Measurements from ENCODE around the gene LDLRAD3. TPM values are rescaled to one million over a fixed set of nuclear protein-coding genes. Genes with fewer than 3 reads are reported as not detected.

LDLRAD3 gene
- polyA plus RNA-seq, 1 donor (not counting 4 experiments of a cell fraction or from before 2014, with no cell fraction given): 13.1 TPM

DNA sequence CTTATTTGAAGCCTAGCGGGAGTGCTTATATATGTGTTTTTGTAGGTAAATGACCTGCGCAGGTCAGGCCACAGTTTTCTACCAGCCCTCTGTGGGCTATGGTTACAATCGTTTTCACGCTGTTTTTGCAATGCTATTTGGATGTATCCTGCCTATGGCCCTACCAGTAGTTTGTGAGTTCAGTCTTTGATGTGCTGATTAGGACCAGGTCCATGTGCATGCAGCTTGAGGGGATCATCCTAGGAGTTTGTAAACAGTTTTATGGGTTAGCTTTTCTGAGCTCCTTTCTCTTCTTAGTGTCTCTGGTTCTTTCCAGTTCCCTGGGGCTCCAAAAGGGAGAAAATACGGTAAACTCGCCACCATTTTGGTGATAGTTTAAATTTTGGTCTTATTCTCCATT lies 142.5 kb downstream of the LDLRAD3 start:
- dilution Hi-C loops (cut with MboI; ENCODE audit: extremely low pct_ligation_motif_present, low sequenced_read_pairs): no loop called here

DNA sequence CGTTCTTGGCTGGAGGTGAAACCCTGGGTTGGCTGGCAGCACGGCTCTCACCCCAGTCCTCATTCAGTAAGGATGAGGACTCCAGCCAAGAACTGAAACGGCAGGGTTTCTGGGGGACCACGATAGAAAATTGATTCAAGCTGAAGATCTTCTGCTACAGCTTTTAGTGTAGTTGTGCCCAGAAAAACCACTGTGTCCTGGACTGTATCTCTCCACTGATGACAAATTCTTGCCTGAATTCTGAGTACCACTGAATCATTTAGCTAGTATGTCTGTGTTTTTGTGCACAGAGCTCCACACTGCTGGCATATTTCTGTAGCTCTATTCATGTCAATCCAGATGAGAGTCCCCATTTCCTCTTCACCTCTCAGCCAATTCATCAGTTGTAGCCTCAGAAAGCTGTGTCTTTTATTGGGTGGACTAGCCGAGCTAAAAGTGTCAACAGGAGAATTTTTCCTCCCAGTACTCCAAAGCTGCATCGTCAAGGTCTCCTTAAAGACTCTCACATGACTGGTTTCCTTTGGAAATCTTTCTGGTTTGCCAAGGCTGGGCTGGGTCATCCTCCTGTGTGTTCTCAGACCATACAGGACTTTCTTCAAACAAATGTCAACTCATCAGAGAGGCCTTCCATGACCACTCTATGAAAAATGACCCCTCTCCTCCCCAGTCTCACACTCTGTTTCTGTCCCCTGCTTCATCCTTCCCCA lies 144.6 kb downstream of the LDLRAD3 start:
- no peak overlapping the region for H3K27ac ChIP-seq (ENCODE audit: control insufficient read depth, insufficient read depth, low read length)
- DNase-seq (ENCODE audit: low read depth, low spot score): no peak
- dilution Hi-C loops (cut with MboI; ENCODE audit: extremely low pct_ligation_motif_present, low sequenced_read_pairs): no loop called here
- H4K20me1 ChIP-seq (ENCODE audit: control insufficient read depth, extremely low read depth, insufficient read depth, low read length): no peaks in the 10 kb centered on the region
- H3K9me3 ChIP-seq (ENCODE audit: control insufficient read depth, low read depth, low read length): no peaks in the 10 kb centered on the region
- H3K9ac ChIP-seq (ENCODE audit: control insufficient read depth, extremely low read depth, insufficient read depth, low read length): no peak overlapping the region
- H3K9me1 ChIP-seq (ENCODE audit: control insufficient read depth, extremely low read depth, insufficient read depth, low read length): no peaks in the 10 kb centered on the region
- no peak overlapping the region for H3K4me3 ChIP-seq (ENCODE audit: control insufficient read depth in 2 of 3, extremely low read depth in 1 of 3, insufficient read depth in 2 of 3, low read depth in 1 of 3, low read length in 3 of 3)
- H3K36me3 ChIP-seq (ENCODE audit: control insufficient read depth in 2 of 2, extremely low read depth in 1 of 2, insufficient read depth in 2 of 2, low read length in 2 of 2): peaks cover 0 to 10% of the 10 kb centered on the region in 2 experiments
- no peak for TF ChIP-seq EZH2 (IDR thresholded peaks at IDR 0.05; ENCODE audit: low read length)
- TF ChIP-seq, protein P1, sequence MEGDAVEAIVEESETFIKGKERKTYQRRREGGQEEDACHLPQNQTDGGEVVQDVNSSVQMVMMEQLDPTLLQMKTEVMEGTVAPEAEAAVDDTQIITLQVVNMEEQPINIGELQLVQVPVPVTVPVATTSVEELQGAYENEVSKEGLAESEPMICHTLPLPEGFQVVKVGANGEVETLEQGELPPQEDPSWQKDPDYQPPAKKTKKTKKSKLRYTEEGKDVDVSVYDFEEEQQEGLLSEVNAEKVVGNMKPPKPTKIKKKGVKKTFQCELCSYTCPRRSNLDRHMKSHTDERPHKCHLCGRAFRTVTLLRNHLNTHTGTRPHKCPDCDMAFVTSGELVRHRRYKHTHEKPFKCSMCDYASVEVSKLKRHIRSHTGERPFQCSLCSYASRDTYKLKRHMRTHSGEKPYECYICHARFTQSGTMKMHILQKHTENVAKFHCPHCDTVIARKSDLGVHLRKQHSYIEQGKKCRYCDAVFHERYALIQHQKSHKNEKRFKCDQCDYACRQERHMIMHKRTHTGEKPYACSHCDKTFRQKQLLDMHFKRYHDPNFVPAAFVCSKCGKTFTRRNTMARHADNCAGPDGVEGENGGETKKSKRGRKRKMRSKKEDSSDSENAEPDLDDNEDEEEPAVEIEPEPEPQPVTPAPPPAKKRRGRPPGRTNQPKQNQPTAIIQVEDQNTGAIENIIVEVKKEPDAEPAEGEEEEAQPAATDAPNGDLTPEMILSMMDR (optimal IDR thresholded peaks at IDR 0.05 in 1 of 3, IDR thresholded peaks at IDR 0.05 in 1 of 3, conservative IDR thresholded peaks at IDR 0.05 in 1 of 3; ENCODE audit: extremely low read depth in 1 of 3, insufficient read depth in 2 of 3, low read length in 3 of 3): no peak
- no peak overlapping the region for H3K4me2 ChIP-seq (ENCODE audit: control insufficient read depth, extremely low read depth, insufficient read depth, low read depth, low read length)
- peaks cover 7% of the 10 kb centered on the region for H3K4me1 ChIP-seq (ENCODE audit: control insufficient read depth, extremely low read depth, insufficient read depth, low read length)
- no peak for FAIRE-seq
- H3K79me2 ChIP-seq (ENCODE audit: control insufficient read depth, insufficient read depth, low read length): no peaks in the 10 kb centered on the region
- no peaks in the 10 kb centered on the region for H3K27me3 ChIP-seq (ENCODE audit: control insufficient read depth, extremely low read depth, insufficient read depth, low read length)
- no peak overlapping the region for H2AFZ ChIP-seq (ENCODE audit: control insufficient read depth, low read length)

More for the DNA sequence above, 142.5 kb downstream of the LDLRAD3 start:
- Histone ChIP-seq H3K79me2 (ENCODE audit: control insufficient read depth, insufficient read depth, low read length) (no peaks in the 10 kb centered on the region), H3K36me3 (ENCODE audit: control insufficient read depth in 2 of 2, extremely low read depth in 1 of 2, insufficient read depth in 2 of 2, low read length in 2 of 2) (peaks cover 4 to 10% of the 10 kb centered on the region in 2 experiments), H3K4me2 (ENCODE audit: control insufficient read depth, extremely low read depth, insufficient read depth, low read depth, low read length) (no peak overlapping the region), H3K4me3 (ENCODE audit: control insufficient read depth in 2 of 3, extremely low read depth in 1 of 3, insufficient read depth in 2 of 3, low read depth in 1 of 3, low read length in 3 of 3) (no peak overlapping the region), H4K20me1 (ENCODE audit: control insufficient read depth, extremely low read depth, insufficient read depth, low read length) (no peaks in the 10 kb centered on the region), H3K27me3 (ENCODE audit: control insufficient read depth, extremely low read depth, insufficient read depth, low read length) (no peaks in the 10 kb centered on the region), H3K4me1 (ENCODE audit: control insufficient read depth, extremely low read depth, insufficient read depth, low read length) (peaks cover 7% of the 10 kb centered on the region), H3K9ac (ENCODE audit: control insufficient read depth, extremely low read depth, insufficient read depth, low read length) (no peak overlapping the region), H2AFZ (ENCODE audit: control insufficient read depth, low read length) (no peak overlapping the region), H3K9me1 (ENCODE audit: control insufficient read depth, extremely low read depth, insufficient read depth, low read length) (no peaks in the 10 kb centered on the region), H3K9me3 (ENCODE audit: control insufficient read depth, low read depth, low read length) (no peaks in the 10 kb centered on the region), H3K27ac (ENCODE audit: control insufficient read depth, insufficient read depth, low read length) (no peak overlapping the region)
- no peak for FAIRE-seq
- TF ChIP-seq EZH2 (IDR thresholded peaks at IDR 0.05; ENCODE audit: low read length): no peak
- TF ChIP-seq, protein P1 (optimal IDR thresholded peaks at IDR 0.05 in 1 of 3, IDR thresholded peaks at IDR 0.05 in 1 of 3, conservative IDR thresholded peaks at IDR 0.05 in 1 of 3; ENCODE audit: extremely low read depth in 1 of 3, insufficient read depth in 2 of 3, low read length in 3 of 3): no peak
- DNase-seq (ENCODE audit: low read depth, low spot score): no peak

Measured in keratinocyte (primary cell).